Vagina (tissue), 2 donors: ENCODE data around the gene CRELD2.

Experiments
- POLR2A ChIP-seq, 2 donors: fragments of 450-650 bp; IDR thresholded peaks; one replicate each; pipeline ENCODE4 v1.6.1; 2017; ENCODE audit warnings: antibody characterized with exemption in 2 of 2, mild to moderate bottlenecking in 2 of 2, moderate library complexity in 2 of 2
- TF ChIP-seq, protein P1 (sequence below), 3 experiments: fragments of 450-650 bp in 2 of 3; fragments of 200-600 bp in 1 of 3; sonication (generic) in 1 of 3; IDR thresholded peaks; one replicate each; pipeline ENCODE4 v1.5.1; 2017 to 2019; ENCODE audit warnings: antibody characterized with exemption in 3 of 3, mild to moderate bottlenecking in 2 of 3, moderate library complexity in 2 of 3

DNA sequence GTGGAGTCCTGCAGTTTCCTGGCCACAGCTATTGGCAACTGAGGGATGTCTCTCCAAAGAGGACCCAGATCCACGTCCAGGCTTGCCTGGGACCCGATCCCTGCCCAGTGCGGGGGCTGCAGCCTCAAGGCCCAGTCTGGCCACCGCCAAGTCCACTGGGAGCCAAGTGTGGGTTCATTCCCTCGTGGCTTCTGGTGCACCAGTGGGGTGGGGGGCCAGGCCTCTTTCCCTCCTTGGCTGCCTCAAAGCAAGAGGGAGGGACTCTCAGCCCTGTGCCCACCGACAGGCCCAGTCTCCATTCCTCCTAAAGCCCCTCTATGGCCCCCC, 28.8 kb downstream of the CRELD2 start:
- TF ChIP-seq, protein P1, sequence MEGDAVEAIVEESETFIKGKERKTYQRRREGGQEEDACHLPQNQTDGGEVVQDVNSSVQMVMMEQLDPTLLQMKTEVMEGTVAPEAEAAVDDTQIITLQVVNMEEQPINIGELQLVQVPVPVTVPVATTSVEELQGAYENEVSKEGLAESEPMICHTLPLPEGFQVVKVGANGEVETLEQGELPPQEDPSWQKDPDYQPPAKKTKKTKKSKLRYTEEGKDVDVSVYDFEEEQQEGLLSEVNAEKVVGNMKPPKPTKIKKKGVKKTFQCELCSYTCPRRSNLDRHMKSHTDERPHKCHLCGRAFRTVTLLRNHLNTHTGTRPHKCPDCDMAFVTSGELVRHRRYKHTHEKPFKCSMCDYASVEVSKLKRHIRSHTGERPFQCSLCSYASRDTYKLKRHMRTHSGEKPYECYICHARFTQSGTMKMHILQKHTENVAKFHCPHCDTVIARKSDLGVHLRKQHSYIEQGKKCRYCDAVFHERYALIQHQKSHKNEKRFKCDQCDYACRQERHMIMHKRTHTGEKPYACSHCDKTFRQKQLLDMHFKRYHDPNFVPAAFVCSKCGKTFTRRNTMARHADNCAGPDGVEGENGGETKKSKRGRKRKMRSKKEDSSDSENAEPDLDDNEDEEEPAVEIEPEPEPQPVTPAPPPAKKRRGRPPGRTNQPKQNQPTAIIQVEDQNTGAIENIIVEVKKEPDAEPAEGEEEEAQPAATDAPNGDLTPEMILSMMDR (IDR thresholded peaks at IDR 0.05): no peak
- TF ChIP-seq POLR2A (IDR thresholded peaks at IDR 0.05): no peak
